Parathyroid adenoma (tissue), 2 donors: ENCODE measurements around the gene CCSER1.
"Not testable (repeated sequence)": the region's sequence is repeated elsewhere in the genome, so short reads cannot be mapped to it uniquely, and the experiment has no call there.

Source experiments
- H2AFZ ChIP-seq: fragments of 300-600 bp; sonication (generic); one replicate; pipeline ENCODE4 v1.7.0; 2017; ENCODE audit warnings: antibody characterized with exemption, mild to moderate bottlenecking
- H3K27ac ChIP-seq: fragments of 300-600 bp; sonication (generic); one replicate; pipeline ENCODE4 v1.7.0; 2017
- H3K27me3 ChIP-seq: fragments of 300-600 bp; sonication (generic); one replicate; pipeline ENCODE4 v1.7.0; 2017; ENCODE audit warnings: low read length; ENCODE audit not compliant: control insufficient read depth, insufficient read depth
- H3K36me3 ChIP-seq: fragments of 300-600 bp; sonication (generic); one replicate; pipeline ENCODE4 v1.7.0; 2017; ENCODE audit warnings: low read length; ENCODE audit not compliant: control insufficient read depth, insufficient read depth
- H3K4me1 ChIP-seq: fragments of 300-600 bp; sonication (generic); one replicate; pipeline ENCODE4 v1.7.0; 2017; ENCODE audit warnings: control low read depth
- H3K4me2 ChIP-seq: fragments of 300-600 bp; sonication (generic); one replicate; pipeline ENCODE4 v1.7.0; 2017; ENCODE audit warnings: low read length
- H3K4me3 ChIP-seq: fragments of 300-600 bp; sonication (generic); one replicate; pipeline ENCODE4 v1.7.0; 2017; ENCODE audit warnings: low read depth, low read length
- H3K79me2 ChIP-seq: fragments of 300-600 bp; sonication (generic); one replicate; pipeline ENCODE4 v1.7.0; 2017; ENCODE audit warnings: control low read depth
- H3K9ac ChIP-seq: fragments of 300-600 bp; sonication (generic); one replicate; pipeline ENCODE4 v1.7.0; 2017; ENCODE audit warnings: mild to moderate bottlenecking
- H3K9me3 ChIP-seq: fragments of 300-600 bp; sonication (generic); one replicate; pipeline ENCODE4 v1.7.0; 2017; ENCODE audit warnings: low read length; ENCODE audit not compliant: control insufficient read depth
- TF ChIP-seq, protein P1 (sequence below): fragments of 300-600 bp; sonication (generic); IDR thresholded peaks from one replicate; pipeline ENCODE4 v1.7.0; 2017; ENCODE audit warnings: antibody characterized with exemption, mild to moderate bottlenecking
- donor health status: primary hyperparathyroidism.

CCSER1 gene

DNA sequence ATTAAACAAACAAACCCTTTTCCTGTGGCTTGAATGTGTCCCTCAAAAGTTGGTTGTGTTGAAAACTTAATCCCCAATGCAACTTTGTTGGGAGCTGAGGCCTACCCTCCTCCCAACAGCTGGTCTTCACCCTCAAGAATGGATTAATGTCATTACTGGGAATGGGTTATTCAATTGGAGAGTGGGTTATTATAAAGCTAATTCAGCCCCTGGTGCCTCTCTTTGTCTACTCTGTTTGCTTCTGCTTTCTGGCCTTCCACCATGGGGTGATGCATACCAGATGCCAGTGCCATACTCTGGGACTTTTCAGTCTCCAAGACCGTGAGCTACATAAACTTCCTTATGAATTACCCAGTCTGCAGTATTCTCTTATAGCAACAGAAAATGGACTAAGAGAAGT, 706.5 kb downstream of the CCSER1 start:
- Histone ChIP-seq H3K27me3 (no peaks in the 10 kb centered on the region), H2AFZ (no peak overlapping the region)
- TF ChIP-seq, protein P1, sequence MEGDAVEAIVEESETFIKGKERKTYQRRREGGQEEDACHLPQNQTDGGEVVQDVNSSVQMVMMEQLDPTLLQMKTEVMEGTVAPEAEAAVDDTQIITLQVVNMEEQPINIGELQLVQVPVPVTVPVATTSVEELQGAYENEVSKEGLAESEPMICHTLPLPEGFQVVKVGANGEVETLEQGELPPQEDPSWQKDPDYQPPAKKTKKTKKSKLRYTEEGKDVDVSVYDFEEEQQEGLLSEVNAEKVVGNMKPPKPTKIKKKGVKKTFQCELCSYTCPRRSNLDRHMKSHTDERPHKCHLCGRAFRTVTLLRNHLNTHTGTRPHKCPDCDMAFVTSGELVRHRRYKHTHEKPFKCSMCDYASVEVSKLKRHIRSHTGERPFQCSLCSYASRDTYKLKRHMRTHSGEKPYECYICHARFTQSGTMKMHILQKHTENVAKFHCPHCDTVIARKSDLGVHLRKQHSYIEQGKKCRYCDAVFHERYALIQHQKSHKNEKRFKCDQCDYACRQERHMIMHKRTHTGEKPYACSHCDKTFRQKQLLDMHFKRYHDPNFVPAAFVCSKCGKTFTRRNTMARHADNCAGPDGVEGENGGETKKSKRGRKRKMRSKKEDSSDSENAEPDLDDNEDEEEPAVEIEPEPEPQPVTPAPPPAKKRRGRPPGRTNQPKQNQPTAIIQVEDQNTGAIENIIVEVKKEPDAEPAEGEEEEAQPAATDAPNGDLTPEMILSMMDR: no peak

DNA sequence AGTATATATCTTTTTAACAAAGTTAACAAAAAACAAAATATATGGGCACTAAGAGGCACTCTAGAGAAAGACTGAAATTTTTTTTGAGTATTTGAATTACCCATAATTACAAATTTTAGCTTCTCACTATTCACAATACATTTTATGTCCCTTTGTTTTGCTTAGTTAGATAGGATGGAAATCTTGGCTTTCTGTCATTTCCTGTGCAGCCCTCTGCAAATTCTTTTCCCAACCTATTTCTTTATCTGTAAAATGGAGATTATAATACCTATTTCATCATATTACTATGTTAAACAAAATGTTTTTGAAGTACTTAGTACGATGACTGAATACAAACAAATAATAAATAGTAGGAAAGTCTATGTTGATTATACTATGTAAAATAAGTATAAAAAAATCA, 710.0 kb downstream of the CCSER1 start:
- Histone ChIP-seq H3K27ac (no peak overlapping the region), H3K4me3 (no peak overlapping the region), H3K9me3 (peaks cover 2% of the 10 kb centered on the region), H2AFZ (no peak overlapping the region), H3K79me2 (no peaks in the 10 kb centered on the region), H3K4me2 (no peak overlapping the region), H3K4me1 (no peaks in the 10 kb centered on the region), H3K27me3 (no peaks in the 10 kb centered on the region), H3K9ac (no peak overlapping the region), H3K36me3 (no peaks in the 10 kb centered on the region)
- TF ChIP-seq, protein P1: no peak

More for the DNA sequence above, 706.5 kb downstream of the CCSER1 start:
- Histone ChIP-seq H3K79me2 (no peaks in the 10 kb centered on the region), H3K4me1 (no peaks in the 10 kb centered on the region), H3K9ac (no peak overlapping the region), H3K27ac (no peak overlapping the region), H3K4me2 (no peak overlapping the region), H3K36me3 (no peaks in the 10 kb centered on the region), H3K4me3 (no peak overlapping the region), H3K9me3 (no peaks in the 10 kb centered on the region)

DNA sequence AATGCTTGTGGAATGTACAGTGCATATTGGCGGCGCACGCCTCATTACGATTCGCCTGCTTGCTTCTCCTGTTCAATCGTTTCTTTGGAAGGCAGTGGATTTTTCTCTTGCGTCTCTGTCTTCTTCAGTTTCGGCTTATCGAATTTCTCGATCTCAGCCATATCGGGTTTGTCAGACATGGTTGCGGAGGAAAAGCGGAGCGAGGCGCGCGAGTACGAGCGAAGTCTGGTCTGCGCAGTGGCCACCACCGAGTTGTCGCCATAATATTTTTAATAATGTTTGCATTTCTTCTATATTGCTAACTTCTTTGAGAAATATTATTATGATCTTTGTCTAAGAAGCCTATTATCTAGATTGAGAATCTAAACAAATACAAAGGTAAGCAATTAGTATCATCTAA, 711.7 kb downstream of the CCSER1 start:
- not testable (repeated sequence) for H3K27me3 ChIP-seq, H3K36me3 ChIP-seq, H3K4me2 ChIP-seq, H3K27ac ChIP-seq, H3K79me2 ChIP-seq, H3K9ac ChIP-seq, H2AFZ ChIP-seq, H3K4me1 ChIP-seq, H3K4me3 ChIP-seq, H3K9me3 ChIP-seq

DNA sequence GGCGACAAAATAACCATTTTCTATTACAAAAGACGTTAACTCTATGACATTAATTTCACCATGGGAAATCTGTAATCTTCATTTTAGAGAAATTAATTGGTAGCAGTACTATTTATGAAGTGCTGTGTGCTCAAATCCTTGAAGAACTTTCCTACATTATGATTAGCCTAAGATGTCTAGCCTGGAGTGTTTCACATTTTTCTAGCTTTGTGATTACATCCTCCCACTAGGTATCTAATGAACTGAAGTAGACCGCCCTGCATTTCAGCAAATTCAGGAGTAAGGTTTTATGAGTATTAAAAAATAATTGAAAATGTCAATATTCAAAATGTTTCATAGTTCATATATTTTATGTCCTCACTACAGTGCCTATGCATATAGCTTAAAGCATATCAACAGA, 713.1 kb downstream of the CCSER1 start:
- TF ChIP-seq, protein P1: no peak
- no peak overlapping the region for H3K4me2 ChIP-seq
- peaks cover 2% of the 10 kb centered on the region for H3K9me3 ChIP-seq
- no peak overlapping the region for H3K4me3 ChIP-seq
- H3K4me1 ChIP-seq: no peaks in the 10 kb centered on the region
- H3K27me3 ChIP-seq: no peaks in the 10 kb centered on the region
- no peak overlapping the region for H3K27ac ChIP-seq
- H3K9ac ChIP-seq: no peak overlapping the region
- H2AFZ ChIP-seq: no peak overlapping the region
- no peaks in the 10 kb centered on the region for H3K79me2 ChIP-seq
- no peaks in the 10 kb centered on the region for H3K36me3 ChIP-seq

DNA sequence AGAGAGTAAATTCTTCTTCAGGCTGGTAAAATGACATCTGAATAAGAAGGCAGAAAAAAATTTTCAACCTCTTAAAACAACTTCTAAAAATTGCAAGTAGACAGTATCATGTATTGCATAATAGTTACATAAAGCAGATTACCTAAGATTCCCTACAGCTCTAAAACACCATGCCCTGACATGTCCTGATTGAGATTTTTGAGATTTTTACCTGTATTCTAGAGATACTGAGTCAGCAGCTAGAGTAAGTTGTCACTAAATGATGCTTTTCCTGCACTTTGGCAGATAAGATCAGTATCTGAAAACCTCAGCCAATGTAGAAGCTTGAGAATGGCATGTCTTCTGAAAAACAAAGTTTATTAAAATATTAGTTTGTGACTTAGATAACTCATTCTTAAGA, 713.6 kb downstream of the CCSER1 start:
- Histone ChIP-seq H3K9me3 (peaks cover 2% of the 10 kb centered on the region), H3K36me3 (no peaks in the 10 kb centered on the region), H2AFZ (no peak overlapping the region), H3K4me1 (no peaks in the 10 kb centered on the region), H3K4me2 (no peak overlapping the region), H3K9ac (no peak overlapping the region), H3K27me3 (no peaks in the 10 kb centered on the region), H3K79me2 (no peaks in the 10 kb centered on the region), H3K4me3 (no peak overlapping the region), H3K27ac (no peak overlapping the region)
- TF ChIP-seq, protein P1: no peak
